SHP77 treated with DMSO at 0.1 percent for 48 hours (cell line): Measurements from ENCODE around the gene CTBP2.

Experiments
- DNase-seq: peaks from one replicate; lab custom pipeline; 2025; lab: John Stamatoyannopoulos, UW

The CTBP2 gene

GRCh38 chr10:125043841-125044658 is 116.3 kb downstream of the CTBP2 start:
- DNase-seq = no peak

- DNase-seq = no peak
These were observed 118.4 kb downstream of the CTBP2 start for GRCh38 chr10:125041856-125042506.

- DNase-seq = no peak
These were observed 121.0 kb downstream of the CTBP2 start for GRCh38 chr10:125039354-125039769.

GRCh38 chr10:125038637-125039036 is 121.7 kb downstream of the CTBP2 start:
- no peak for DNase-seq

- DNase-seq = no peak
These were observed 123.1 kb downstream of the CTBP2 start for GRCh38 chr10:125037145-125037877.

- DNase-seq = no peak
These were observed 124.6 kb downstream of the CTBP2 start for GRCh38 chr10:125035588-125036295.

GRCh38 chr10:125035136-125035535 is 125.2 kb downstream of the CTBP2 start:
- DNase-seq = no peak

- DNase-seq = no peak
These were observed 125.7 kb downstream of the CTBP2 start for GRCh38 chr10:125034675-125035074.

- DNase-seq = no peak
These were observed 127.0 kb downstream of the CTBP2 start for GRCh38 chr10:125033146-125033924.

GRCh38 chr10:125032474-125033020 is 127.8 kb downstream of the CTBP2 start:
- DNase-seq = no peak

GRCh38 chr10:125030567-125031197 is 129.7 kb downstream of the CTBP2 start:
- DNase-seq = no peak

GRCh38 chr10:125029584-125030242 is 130.7 kb downstream of the CTBP2 start:
- DNase-seq = no peak

GRCh38 chr10:125027871-125028869 is 132.2 kb downstream of the CTBP2 start:
- DNase-seq = no peak

- DNase-seq = no peak
These were observed 133.2 kb downstream of the CTBP2 start for GRCh38 chr10:125026974-125027735.

GRCh38 chr10:125026036-125026931 is 134.1 kb downstream of the CTBP2 start:
- DNase-seq = no peak

- no peak for DNase-seq
These were observed 135.0 kb downstream of the CTBP2 start for GRCh38 chr10:125025341-125025740.
